HCT116 (cell line): ENCODE measurements around the gene B4GALT7. TPM values are rescaled to one million over a fixed set of nuclear protein-coding genes. Genes with fewer than 3 reads are reported as not detected.
A peak's percentile ranks its signal among the peaks of the same experiment; 100 is the strongest.

ENCODE experiments used
- ATAC-seq: fragments of 200-7000 bp; cut with Tn5 transposase; 2 replicates; pipeline ENCODE4 v1.9.1; 2020; ENCODE audit warnings: mild to moderate bottlenecking, moderate library complexity
- BruUV-seq: library from RNA; stranded (reverse); fragments of 400-500 nt; replicated peaks from 2 replicates; lab custom pipeline; 2021; lab: Mats Ljungman, UMichigan
- CTCF ChIA-PET: fragments of 300-600 bp; sonication (Branson Sonifier 250); formaldehyde crosslinking; loops from one replicate; lab custom pipeline; 2021; ENCODE audit warnings: antibody characterized with exemption; lab: Charles Lee
- POLR2A ChIA-PET: fragments of 300-600, 350-600 bp; sonication (Branson Sonifier 250); formaldehyde crosslinking; loops from one replicate; lab custom pipeline; 2021; ENCODE audit warnings: antibody characterized with exemption; lab: Charles Lee
- RAD21 ChIA-PET, 2 experiments: fragments of 300-600 bp; sonication (Branson Sonifier 250); formaldehyde crosslinking; loops; one replicate each; lab custom pipeline; 2023; ENCODE audit warnings: low total read pairs in 2 of 2; ENCODE audit not compliant: uncharacterized antibody in 2 of 2, unreplicated experiment in 2 of 2, low non-redundant PET in 1 of 2; lab: Charles Lee
- DNase-seq: peaks from one replicate; pipeline ENCODE4 v3.0.0-alpha.2; 2010; ENCODE audit warnings: low read depth, low spot score
- H2AFZ ChIP-seq: fragments of 200-600 bp; shearing (Covaris generic), sonication (generic); 2 replicates; pipeline ENCODE4 v1.6.1; 2017; ENCODE audit warnings: low read depth, mixed run types, mixed read lengths, antibody characterized with exemption, low read length; ENCODE audit not compliant: poor library complexity, severe bottlenecking
- H3K27ac ChIP-seq: 2 replicates; pipeline ENCODE4 v1.5.1; 2012; ENCODE audit warnings: low read depth, low read length
- H3K27me3 ChIP-seq: fragments of 200-600 bp; sonication (generic); 2 replicates; pipeline ENCODE4 v1.6.1; 2016; ENCODE audit warnings: mixed run types, low read length, mixed read lengths; ENCODE audit not compliant: insufficient read depth
- H3K36me3 ChIP-seq, 2 experiments: fragments of 200-500 bp in 1 of 2; fragments of 200-600 bp in 1 of 2; sonication (Bioruptor generic) in 1 of 2; sonication (generic) in 1 of 2; 2 replicates each; pipeline versions ENCODE4 v1.5.1 to v1.6.1; 2014 to 2016; ENCODE audit warnings: low read length in 2 of 2, inconsistent platforms in 1 of 2, mixed read lengths in 1 of 2, mixed run types in 1 of 2; ENCODE audit not compliant: insufficient read depth in 2 of 2, control insufficient read depth in 1 of 2
- H3K4me1 ChIP-seq, 2 experiments: fragments of 200-600 bp in 1 of 2; sonication (generic) in 1 of 2; 2 replicates each; pipeline versions ENCODE4 v1.5.1 to v1.6.1; 2012 to 2017; ENCODE audit warnings: low read length in 2 of 2, inconsistent platforms in 1 of 2, mild to moderate bottlenecking in 1 of 2, mixed read lengths in 1 of 2, mixed run types in 1 of 2, moderate library complexity in 1 of 2; ENCODE audit not compliant: insufficient read depth in 2 of 2, control insufficient read depth in 1 of 2
- H3K4me2 ChIP-seq: fragments of 200-600 bp; sonication (generic); 2 replicates; pipeline ENCODE4 v1.6.1; 2017; ENCODE audit warnings: mixed run types, low read length, mixed read lengths
- H3K4me3 ChIP-seq, 2 experiments: fragments of 200-600 bp in 1 of 2; sonication (generic) in 1 of 2; replicated peaks in 1 of 2; 2 replicates each; pipeline ENCODE4 v1.5.1; 2011 to 2016; ENCODE audit warnings: low read length in 2 of 2, control low read depth in 1 of 2, low read depth in 1 of 2, mild to moderate bottlenecking in 1 of 2, mixed read lengths in 1 of 2, mixed run types in 1 of 2
- H3K79me2 ChIP-seq: fragments of 200-600 bp; sonication (generic); 2 replicates; pipeline ENCODE4 v1.6.1; 2017; ENCODE audit warnings: mild to moderate bottlenecking, mixed run types, low read length, moderate library complexity, mixed read lengths; ENCODE audit not compliant: insufficient read depth
- H3K9ac ChIP-seq: fragments of 200-600 bp; sonication (generic); 2 replicates; pipeline ENCODE4 v1.6.1; 2016; ENCODE audit warnings: low read length, mixed read lengths
- H3K9me2 ChIP-seq: fragments of 200-600 bp; sonication (generic), shearing (Covaris generic); 2 replicates; pipeline ENCODE4 v1.6.1; 2017; ENCODE audit warnings: mixed run types, mild to moderate bottlenecking, moderate library complexity; ENCODE audit not compliant: insufficient read depth
- H3K9me3 ChIP-seq, 2 experiments: fragments of 200-500 bp in 1 of 2; fragments of 200-600 bp in 1 of 2; sonication (Bioruptor generic) in 1 of 2; sonication (generic) in 1 of 2; 2 replicates each; pipeline ENCODE4 v1.6.1; 2014 to 2017; ENCODE audit warnings: low read length in 2 of 2, mixed read lengths in 2 of 2, inconsistent platforms in 1 of 2, low read depth in 1 of 2, mild to moderate bottlenecking in 1 of 2, mixed run types in 1 of 2, moderate library complexity in 1 of 2; ENCODE audit not compliant: control insufficient read depth in 1 of 2, insufficient read depth in 1 of 2
- H4K20me1 ChIP-seq: fragments of 200-600 bp; sonication (generic), shearing (Covaris generic); 2 replicates; pipeline ENCODE4 v1.6.1; 2017; ENCODE audit warnings: mixed run types, mild to moderate bottlenecking, moderate library complexity; ENCODE audit not compliant: insufficient read depth
- JUND ChIP-seq: IDR thresholded peaks from 2 replicates; pipeline ENCODE4 v1.6.1; 2012
- POLR2A ChIP-seq: IDR thresholded peaks from 2 replicates; pipeline ENCODE4 v1.7.0; 2011; ENCODE audit warnings: borderline replicate concordance; ENCODE audit not compliant: insufficient read depth, insufficient read length; ENCODE audit errors: extremely low read depth
- POLR2AphosphoS5 ChIP-seq: IDR thresholded peaks from 2 replicates; pipeline ENCODE4 v1.6.1; 2011; ENCODE audit warnings: mild to moderate bottlenecking, low read depth, low read length, moderate library complexity
- TCF7L2 ChIP-seq: IDR thresholded peaks from 2 replicates; pipeline ENCODE4 v1.7.0; 2011; ENCODE audit warnings: borderline replicate concordance, inconsistent platforms; ENCODE audit not compliant: insufficient read depth, insufficient read length; ENCODE audit errors: extremely low read depth
- YY1 ChIP-seq: IDR thresholded peaks from 2 replicates; pipeline ENCODE4 v1.6.1; 2011; ENCODE audit warnings: low read length, low read depth, moderate library complexity, mild to moderate bottlenecking; ENCODE audit not compliant: insufficient replicate concordance; ENCODE audit errors: extremely low read depth
- intact Hi-C: fragments of 100-400 bp; cut with micrococcal nuclease; formaldehyde crosslinking; loops from 2 replicates; pipeline ENCODE4 v1.10.0; 2022
- total RNA-seq: library from RNA; stranded (reverse); gene quantifications from one replicate; pipeline ENCODE4 v1.2.1, GENCODE V29; 2021; ENCODE audit not compliant: unreplicated experiment
- TF ChIP-seq, protein P1 (sequence below), 3 experiments: fragments of 200-600 bp in 1 of 3; sonication (generic) in 1 of 3; IDR thresholded peaks in 2 of 3; conservative IDR thresholded peaks in 1 of 3; 2 replicates each; pipeline ENCODE4 v1.5.1; 2012 to 2017; ENCODE audit warnings: low read depth in 2 of 3, low read length in 2 of 3, antibody characterized with exemption in 1 of 3, borderline replicate concordance in 1 of 3, control low read depth in 1 of 3, mild to moderate bottlenecking in 1 of 3, mixed read lengths in 1 of 3, mixed run types in 1 of 3, moderate library complexity in 1 of 3; ENCODE audit not compliant: insufficient read depth in 1 of 3
- TF ChIP-seq, protein P2 (sequence below): IDR thresholded peaks from 2 replicates; pipeline ENCODE4 v1.6.1; 2012
- TF ChIP-seq, protein P3 (sequence below): IDR thresholded peaks from 2 replicates; pipeline ENCODE4 v1.6.1; 2011; ENCODE audit warnings: mild to moderate bottlenecking, low read length, moderate library complexity; ENCODE audit not compliant: insufficient replicate concordance; ENCODE audit errors: extremely low read depth

B4GALT7 gene
- total RNA-seq, 1 experiment from 2014 or later = 25.2 TPM

DNA sequence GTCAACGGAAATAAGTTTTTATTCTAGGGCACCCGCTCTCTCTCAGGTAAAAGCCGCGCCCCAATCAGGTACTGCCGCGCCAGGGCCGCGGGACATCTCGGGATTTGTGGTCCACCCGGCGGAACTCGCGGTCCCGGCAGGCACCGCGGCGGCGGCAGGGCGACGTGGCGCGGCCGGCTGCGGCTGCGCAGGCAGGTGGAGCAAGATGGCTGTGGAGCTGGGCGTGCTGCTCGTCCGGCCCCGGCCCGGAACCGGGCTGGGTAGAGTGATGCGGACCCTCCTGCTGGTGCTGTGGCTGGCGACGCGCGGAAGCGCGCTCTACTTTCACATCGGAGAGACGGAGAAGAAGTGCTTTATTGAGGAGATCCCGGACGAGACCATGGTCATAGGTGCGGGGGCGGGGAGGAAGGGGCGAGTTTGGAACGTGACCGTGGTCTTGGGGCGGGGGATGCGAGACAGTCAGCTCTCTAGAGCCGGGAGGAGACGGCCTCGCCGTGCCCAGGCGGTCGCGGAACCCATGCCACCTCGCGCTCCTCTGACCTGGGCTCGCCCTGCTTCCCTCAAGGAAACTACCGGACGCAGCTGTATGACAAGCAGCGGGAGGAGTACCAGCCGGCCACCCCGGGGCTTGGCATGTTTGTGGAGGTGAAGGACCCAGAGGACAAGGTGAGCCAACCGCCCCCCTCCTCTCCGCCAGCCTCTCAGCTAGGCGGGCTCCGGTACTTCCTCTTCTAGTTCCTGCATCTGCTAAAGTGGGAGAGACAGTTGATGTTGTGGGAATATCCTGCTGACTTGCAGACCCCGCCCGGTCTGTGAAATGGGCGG lies 7.7 kb upstream of the B4GALT7 start, which contains the start of gene TMED9:
Gene TMED9, plus strand, starts transcription at position 194 of the 825 bp plus-strand sequence. Its CDS starts 12 bp downstream, at position 206.
- TSS peak; percentile 49 for BruUV-seq
- Histone ChIP-seq H3K9ac (peak within 1 kb of the TSS; percentile 86), H3K27me3 (0 out of 2 replicates have a peak, but pooled peaks cover 6% of the 10 kb centered on the region), H3K9me2 (no peaks in the 10 kb centered on the region), H4K20me1 (no peaks in the 10 kb centered on the region), H3K4me2 (peak within 1 kb of the TSS; percentile 79), H3K9me3 (no peaks in the 10 kb centered on the region), H3K36me3 (peaks cover 25 to 26% of the 10 kb centered on the region in 2 experiments; a peak in 3 of 4 replicates), H3K27ac (peak within 1 kb of the TSS; percentile 54), H3K4me3 (peak within 1 kb of the TSS; percentile 96), H3K79me2 (peaks cover 24% of the 10 kb centered on the region), H3K4me1 (peaks cover 0 to 14% of the 10 kb centered on the region in 2 experiments; a peak in 2 of 4 replicates), H2AFZ (peak within 1 kb of the TSS; percentile 96)
- ATAC-seq (peak; percentile 97), DNase-seq (peak; percentile 68)
- ChIA-PET RAD21 (no interaction called here), POLR2A (interaction anchor here (2.1 kb wide), 1 partner anchor 12 kb away, joined by 6 read pairs; no protein-coding TSS in a partner anchor), CTCF (no interaction called here)
- TF ChIP-seq POLR2AphosphoS5 (peak; percentile 96), YY1 (peak; percentile 93), TCF7L2 (peak; percentile 71), POLR2A (peak; percentile 87), JUND (no peak)
- TF ChIP-seq, protein P1, sequence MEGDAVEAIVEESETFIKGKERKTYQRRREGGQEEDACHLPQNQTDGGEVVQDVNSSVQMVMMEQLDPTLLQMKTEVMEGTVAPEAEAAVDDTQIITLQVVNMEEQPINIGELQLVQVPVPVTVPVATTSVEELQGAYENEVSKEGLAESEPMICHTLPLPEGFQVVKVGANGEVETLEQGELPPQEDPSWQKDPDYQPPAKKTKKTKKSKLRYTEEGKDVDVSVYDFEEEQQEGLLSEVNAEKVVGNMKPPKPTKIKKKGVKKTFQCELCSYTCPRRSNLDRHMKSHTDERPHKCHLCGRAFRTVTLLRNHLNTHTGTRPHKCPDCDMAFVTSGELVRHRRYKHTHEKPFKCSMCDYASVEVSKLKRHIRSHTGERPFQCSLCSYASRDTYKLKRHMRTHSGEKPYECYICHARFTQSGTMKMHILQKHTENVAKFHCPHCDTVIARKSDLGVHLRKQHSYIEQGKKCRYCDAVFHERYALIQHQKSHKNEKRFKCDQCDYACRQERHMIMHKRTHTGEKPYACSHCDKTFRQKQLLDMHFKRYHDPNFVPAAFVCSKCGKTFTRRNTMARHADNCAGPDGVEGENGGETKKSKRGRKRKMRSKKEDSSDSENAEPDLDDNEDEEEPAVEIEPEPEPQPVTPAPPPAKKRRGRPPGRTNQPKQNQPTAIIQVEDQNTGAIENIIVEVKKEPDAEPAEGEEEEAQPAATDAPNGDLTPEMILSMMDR (IDR thresholded peaks at IDR 0.05 in 2 of 3, conservative IDR thresholded peaks at IDR 0.05 in 1 of 3; ENCODE audit: borderline replicate concordance in 1 of 3, insufficient read depth in 1 of 3, low read depth in 2 of 3, low read length in 2 of 3) = no peak
- TF ChIP-seq, protein P2, sequence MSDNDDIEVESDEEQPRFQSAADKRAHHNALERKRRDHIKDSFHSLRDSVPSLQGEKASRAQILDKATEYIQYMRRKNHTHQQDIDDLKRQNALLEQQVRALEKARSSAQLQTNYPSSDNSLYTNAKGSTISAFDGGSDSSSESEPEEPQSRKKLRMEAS = no peak
- TF ChIP-seq, protein P3, sequence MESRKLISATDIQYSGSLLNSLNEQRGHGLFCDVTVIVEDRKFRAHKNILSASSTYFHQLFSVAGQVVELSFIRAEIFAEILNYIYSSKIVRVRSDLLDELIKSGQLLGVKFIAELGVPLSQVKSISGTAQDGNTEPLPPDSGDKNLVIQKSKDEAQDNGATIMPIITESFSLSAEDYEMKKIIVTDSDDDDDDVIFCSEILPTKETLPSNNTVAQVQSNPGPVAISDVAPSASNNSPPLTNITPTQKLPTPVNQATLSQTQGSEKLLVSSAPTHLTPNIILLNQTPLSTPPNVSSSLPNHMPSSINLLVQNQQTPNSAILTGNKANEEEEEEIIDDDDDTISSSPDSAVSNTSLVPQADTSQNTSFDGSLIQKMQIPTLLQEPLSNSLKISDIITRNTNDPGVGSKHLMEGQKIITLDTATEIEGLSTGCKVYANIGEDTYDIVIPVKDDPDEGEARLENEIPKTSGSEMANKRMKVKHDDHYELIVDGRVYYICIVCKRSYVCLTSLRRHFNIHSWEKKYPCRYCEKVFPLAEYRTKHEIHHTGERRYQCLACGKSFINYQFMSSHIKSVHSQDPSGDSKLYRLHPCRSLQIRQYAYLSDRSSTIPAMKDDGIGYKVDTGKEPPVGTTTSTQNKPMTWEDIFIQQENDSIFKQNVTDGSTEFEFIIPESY = peak; percentile 63
- intact Hi-C loops = no loop called here
